ENCODE results near the gene PDK1. TPM values are rescaled to one million over a fixed set of nuclear protein-coding genes. Genes with fewer than 3 reads are reported as not detected.
"Not testable (repeated sequence)": the region's sequence is repeated elsewhere in the genome, so short reads cannot be mapped to it uniquely, and the experiment has no call there.

The PDK1 gene
- total and polyA plus RNA-seq, 11 donors: 6.7 to 69.0 (median 49.5) TPM

- no peak overlapping the region for H3K27ac ChIP-seq
- no peaks in the 10 kb centered on the region for H3K4me1 ChIP-seq
- intact Hi-C loops (cut with DNase I): no loop called here
- peaks cover 0 to 16% (median 10%) of the 10 kb centered on the region in 12 donors for H3K9me3 ChIP-seq
- DNase-seq (no peak), ATAC-seq (no peak)
- peaks cover 0 to 56% (median 21%) of the 10 kb centered on the region in 9 donors for H3K36me3 ChIP-seq
- TF ChIP-seq POLR2A (IDR thresholded peaks at IDR 0.05) (no peak), CTCF (IDR thresholded peaks at IDR 0.05) (no peak)
- no peaks in the 10 kb centered on the region for H3K27me3 ChIP-seq
- no peak overlapping the region for H3K4me3 ChIP-seq
- WGBS, 4 donors: 74 to 86% (median 85%) methylated on average over 1 of the region's 1 CpG
These were observed 26.8 kb downstream of the PDK1 start for GRCh38 chr2:172582656-172583055.

DNA sequence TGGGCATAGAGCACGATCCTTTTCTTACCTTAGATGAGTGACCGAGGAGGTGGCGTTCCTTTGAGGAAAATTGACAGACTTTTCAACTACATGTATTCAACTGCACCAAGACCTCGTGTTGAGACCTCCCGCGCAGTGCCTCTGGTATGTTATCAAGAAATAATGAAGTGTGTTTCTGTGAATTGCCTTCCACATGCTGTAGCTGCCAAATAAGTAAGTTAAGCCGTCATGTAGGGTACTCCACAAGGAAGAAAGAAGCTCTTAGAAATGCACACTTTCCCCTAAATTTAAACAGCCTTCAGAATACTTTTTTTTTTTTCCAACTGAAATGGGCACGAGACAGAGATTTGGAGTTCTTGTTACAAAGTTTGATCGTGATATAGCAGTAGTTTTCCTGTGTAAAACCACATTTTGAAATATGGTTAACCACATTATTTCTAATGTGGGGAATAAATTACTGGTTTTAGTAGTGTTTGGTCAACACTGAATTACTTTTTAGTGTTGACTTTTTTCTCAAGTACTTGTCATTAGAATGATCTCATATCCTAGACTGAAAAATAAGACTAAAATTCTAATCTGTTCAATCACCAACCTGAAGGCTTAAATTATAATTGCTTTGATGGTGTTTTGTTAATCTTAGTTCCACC lies 30.5 kb downstream of the PDK1 start:
- peaks cover 0 to 1% (median 0%) of the 10 kb centered on the region in 12 donors for H3K4me1 ChIP-seq
- no peak for ATAC-seq
- H3K27ac ChIP-seq: no peak overlapping the region
- peaks cover 0 to 66% (median 26%) of the 10 kb centered on the region in 9 donors for H3K36me3 ChIP-seq
- WGBS, 4 donors: 64 to 89% (median 83%) methylated on average over 9 of the region's 9 CpGs
- TF ChIP-seq POLR2A (IDR thresholded peaks at IDR 0.05): no peak
- TF ChIP-seq CTCF (IDR thresholded peaks at IDR 0.05): no peak
- H3K9me3 ChIP-seq: no peaks in the 10 kb centered on the region
- no peak for DNase-seq
- no peak overlapping the region for H3K4me3 ChIP-seq
- H3K27me3 ChIP-seq: no peaks in the 10 kb centered on the region
- intact Hi-C loops (cut with DNase I): no loop called here

- intact Hi-C loops (cut with DNase I): not testable (repeated sequence)
- H3K36me3 ChIP-seq: peaks cover 0 to 59% (median 22%) of the 10 kb centered on the region in 9 donors
These were observed 31.3 kb downstream of the PDK1 start for GRCh38 chr2:172587231-172587630.

DNA sequence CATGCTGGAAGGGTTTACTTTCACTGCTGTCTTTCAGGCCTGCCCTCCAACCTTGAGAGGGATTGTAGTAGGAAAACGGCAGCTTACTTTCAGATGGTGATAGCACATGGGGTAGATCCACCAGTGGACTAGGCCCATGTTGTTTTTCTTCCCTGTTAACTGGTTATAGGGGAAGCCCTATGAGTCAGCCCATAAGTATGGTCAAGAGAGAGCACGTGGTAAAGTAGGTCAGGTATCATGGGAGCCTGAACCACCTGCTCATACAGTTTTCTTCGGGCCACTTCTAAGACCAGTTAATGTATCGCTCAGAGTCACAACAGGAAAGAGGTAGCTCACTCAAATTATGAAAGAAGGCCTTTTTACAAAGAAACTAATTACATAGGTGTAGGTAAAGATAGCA lies 33.0 kb downstream of the PDK1 start:
- H3K27me3 ChIP-seq: no peaks in the 10 kb centered on the region
- H3K4me3 ChIP-seq: no peak overlapping the region
- no peak for DNase-seq
- ATAC-seq: no peak
- peaks cover 0 to 63% (median 27%) of the 10 kb centered on the region in 9 donors for H3K36me3 ChIP-seq
- H3K9me3 ChIP-seq: no peaks in the 10 kb centered on the region
- no peak overlapping the region for H3K27ac ChIP-seq
- intact Hi-C loops (cut with DNase I): no loop called here
- WGBS, 4 donors: 86 to 91% (median 88%) methylated on average over 4 of the region's 4 CpGs
- peaks cover 0 to 4% (median 0%) of the 10 kb centered on the region in 12 donors for H3K4me1 ChIP-seq
- TF ChIP-seq POLR2A (IDR thresholded peaks at IDR 0.05) (no peak), CTCF (IDR thresholded peaks at IDR 0.05) (no peak)

More at GRCh38 chr2:172587231-172587630, 31.3 kb downstream of the PDK1 start:
- not testable (repeated sequence) for H3K4me3 ChIP-seq, DNase-seq, H3K27me3 ChIP-seq, H3K27ac ChIP-seq, ATAC-seq, H3K4me1 ChIP-seq, H3K9me3 ChIP-seq
- 89 to 98% (median 96%) methylated on average over 9 of the region's 9 CpGs for WGBS, 4 donors

- not testable (repeated sequence) for H3K27me3 ChIP-seq, ATAC-seq, H3K27ac ChIP-seq, H3K4me3 ChIP-seq, DNase-seq, H3K9me3 ChIP-seq, H3K4me1 ChIP-seq
- 88 to 93% (median 92%) methylated on average over 4 of the region's 4 CpGs for WGBS, 4 donors
- intact Hi-C loops (cut with DNase I): loop anchor here in 8 of 10 donors (5.0 to 10.0 kb wide), 5 partner anchors 83 to 419 kb away; no protein-coding TSS in a partner anchor
- H3K36me3 ChIP-seq: peaks cover 0 to 78% (median 34%) of the 10 kb centered on the region in 9 donors
These were observed 35.5 kb downstream of the PDK1 start for GRCh38 chr2:172591386-172591785.

DNA sequence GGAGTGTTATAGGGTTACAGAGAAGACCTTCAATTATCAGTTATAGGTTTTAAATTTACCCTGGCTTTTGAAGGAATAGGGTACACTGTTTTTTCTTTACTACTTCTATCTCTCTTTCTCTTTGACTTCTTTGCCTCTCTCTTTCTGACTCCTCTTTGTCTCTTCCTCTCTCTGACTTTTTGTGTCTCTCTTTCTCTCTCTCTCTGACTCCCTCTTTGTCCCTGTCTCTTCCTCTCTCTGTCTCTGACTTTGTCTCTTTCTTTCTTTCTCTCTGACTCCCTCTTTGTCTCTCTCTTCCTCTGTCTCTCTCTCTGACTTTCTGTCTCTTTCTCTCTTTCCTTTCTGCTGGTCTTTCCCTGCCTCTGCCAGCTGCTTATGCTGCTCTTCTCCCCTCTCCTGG lies 36.3 kb downstream of the PDK1 start:
- not testable (repeated sequence) for ATAC-seq, H3K9me3 ChIP-seq, H3K4me3 ChIP-seq, H3K27ac ChIP-seq, H3K27me3 ChIP-seq, H3K4me1 ChIP-seq, DNase-seq
- peaks cover 0 to 78% (median 34%) of the 10 kb centered on the region in 9 donors for H3K36me3 ChIP-seq
- intact Hi-C loops (cut with DNase I): loop anchor here in 8 of 10 donors (5.0 to 10.0 kb wide), 5 partner anchors 83 to 420 kb away; no protein-coding TSS in a partner anchor

Data from heart left ventricle (tissue), 16 donors.